Naive thymus-derived CD8-positive, alpha-beta T cell (primary cell): ENCODE measurements around the gene SMAD7. TPM values are rescaled to one million over a fixed set of nuclear protein-coding genes. Genes with fewer than 3 reads are reported as not detected.

Source experiments
- ATAC-seq, 2 donors: fragments of 150-1000 bp; cut with Tn5 transposase in 1 of 2; sonication (Bioruptor Pico), chemical (Tn5 transposase) in 1 of 2; 1 replicate in 1 of 2; 2 replicates in 1 of 2; pipeline ENCODE4 v1.10.0; 2021; ENCODE audit warnings: mild to moderate bottlenecking in 2 of 2, moderate library complexity in 2 of 2
- POLR2A ChIA-PET: fragments of 350-600 bp; sonication (Branson Sonifier 250); formaldehyde crosslinking; loops from one replicate; lab custom pipeline; 2021; ENCODE audit warnings: antibody characterized with exemption; lab: Charles Lee
- DNase-seq, 10 donors: peaks; one replicate each; pipeline versions ENCODE4 v3.0.0 to v3.0.0-alpha.2; 2020 to 2022
- H3K27ac Mint-ChIP-seq, 10 donors: one replicate each; pipeline ENCODE4 v1.8.0; 2020 to 2022; ENCODE audit warnings: mild to moderate bottlenecking in 10 of 10, mixed read lengths in 10 of 10, moderate library complexity in 4 of 10, inconsistent platforms in 1 of 10
- H3K27me3 Mint-ChIP-seq, 5 donors: one replicate each; pipeline ENCODE4 v1.8.0; 2021 to 2022; ENCODE audit warnings: mixed read lengths in 5 of 5
- H3K36me3 Mint-ChIP-seq, 3 donors: one replicate each; pipeline ENCODE4 v1.8.0; 2020 to 2022; ENCODE audit warnings: mixed read lengths in 3 of 3, mild to moderate bottlenecking in 2 of 3, inconsistent platforms in 1 of 3
- H3K4me1 Mint-ChIP-seq, 4 donors: one replicate each; pipeline ENCODE4 v1.8.0; 2021 to 2022; ENCODE audit warnings: mixed read lengths in 4 of 4
- H3K4me3 Mint-ChIP-seq, 10 donors: one replicate each; pipeline ENCODE4 v1.8.0; 2020 to 2022; ENCODE audit warnings: mild to moderate bottlenecking in 10 of 10, mixed read lengths in 10 of 10, moderate library complexity in 6 of 10, inconsistent platforms in 1 of 10
- H3K9me3 Mint-ChIP-seq, 9 donors: one replicate each; pipeline ENCODE4 v1.8.0; 2020 to 2022; ENCODE audit warnings: mixed read lengths in 9 of 9, mild to moderate bottlenecking in 3 of 9, inconsistent platforms in 1 of 9, moderate library complexity in 1 of 9
- polyA plus RNA-seq, 3 donors: library from polyadenylated mRNA; unstranded; fragments of 300-500 nt; fragmentation: Illumina TruSeq; gene quantifications; one replicate each; pipeline ENCODE4 v1.2.3, GENCODE V29; 2021
- total RNA-seq, 8 experiments: library from RNA in 2 of 8; stranded (reverse) in 2 of 8; gene quantifications; one replicate each; pipeline ENCODE4 v1.2.3 and lab custom pipeline; 2021 to 2026

Gene SMAD7
- total and polyA plus RNA-seq, 5 experiments from 2014 or later = 2.3 to 32.5 (median 4.9) TPM

- peaks cover 35 to 71% (median 63%) of the 10 kb centered on the region in 4 donors for H3K4me1 Mint-ChIP-seq
- ATAC-seq = peak; percentile 6 to 26
- peak in 1 of 10 donors; percentile 27 for DNase-seq
- H3K9me3 Mint-ChIP-seq = no peaks in the 10 kb centered on the region
- POLR2A ChIA-PET = interaction anchor here (0.6 to 1.4 kb wide), 3 partner anchors 27 to 82 kb away, joined by 3 read pairs; no protein-coding TSS in a partner anchor
- no peaks in the 10 kb centered on the region for H3K27me3 Mint-ChIP-seq
- H3K4me3 Mint-ChIP-seq = peak overlapping the region; percentile 48 to 89 (median 77)
- peak overlapping the region in 7 of 10 donors; percentile 40 to 92 (median 69) for H3K27ac Mint-ChIP-seq
- H3K36me3 Mint-ChIP-seq = peaks cover 0 to 18% (median 7%) of the 10 kb centered on the region in 3 donors
Measured at GRCh38 chr18:48922801-48923730, 27.7 kb downstream of the SMAD7 start.

- no peaks in the 10 kb centered on the region for H3K27me3 Mint-ChIP-seq
- DNase-seq = peak in 1 of 10 donors; percentile 2
- peaks cover 33 to 66% (median 56%) of the 10 kb centered on the region in 4 donors for H3K4me1 Mint-ChIP-seq
- peak overlapping the region in 4 of 10 donors; percentile 31 to 92 (median 60) for H3K27ac Mint-ChIP-seq
- H3K36me3 Mint-ChIP-seq = peaks cover 0 to 18% (median 7%) of the 10 kb centered on the region in 3 donors
- POLR2A ChIA-PET = no interaction called here
- no peaks in the 10 kb centered on the region for H3K9me3 Mint-ChIP-seq
- ATAC-seq = no peak
- H3K4me3 Mint-ChIP-seq = peak overlapping the region in 8 of 10 donors; percentile 36 to 89 (median 76)
Measured at GRCh38 chr18:48922226-48922800, 28.5 kb downstream of the SMAD7 start.

GRCh38 chr18:48921305-48922225, 29.2 kb downstream of the SMAD7 start:
- H3K27ac Mint-ChIP-seq = peak overlapping the region in 2 of 10 donors; percentile 15 to 60
- ATAC-seq (no peak), DNase-seq (peak in 1 of 10 donors; percentile 36)
- H3K9me3 Mint-ChIP-seq = no peaks in the 10 kb centered on the region
- POLR2A ChIA-PET = interaction anchor here (0.6 to 1.7 kb wide), 2 partner anchors 19 to 523 kb away, joined by 3 to 4 read pairs; no protein-coding TSS in a partner anchor
- H3K4me1 Mint-ChIP-seq = peaks cover 27 to 62% (median 49%) of the 10 kb centered on the region in 4 donors
- no peaks in the 10 kb centered on the region for H3K27me3 Mint-ChIP-seq
- H3K4me3 Mint-ChIP-seq = no peak overlapping the region
- peaks cover 0 to 18% (median 7%) of the 10 kb centered on the region in 3 donors for H3K36me3 Mint-ChIP-seq

GRCh38 chr18:48920408-48921038, 30.2 kb downstream of the SMAD7 start:
- H3K4me1 Mint-ChIP-seq = peaks cover 27 to 56% (median 42%) of the 10 kb centered on the region in 4 donors
- H3K4me3 Mint-ChIP-seq = peak overlapping the region in 1 of 10 donors; percentile 52
- peak overlapping the region in 3 of 10 donors; percentile 19 to 44 (median 33) for H3K27ac Mint-ChIP-seq
- no peaks in the 10 kb centered on the region for H3K27me3 Mint-ChIP-seq
- ATAC-seq (no peak), DNase-seq (peak in 1 of 10 donors; percentile 27)
- H3K36me3 Mint-ChIP-seq = peaks cover 0 to 18% (median 7%) of the 10 kb centered on the region in 3 donors
- POLR2A ChIA-PET = interaction anchor here (0.6 to 1.7 kb wide), 2 partner anchors 20 to 522 kb away, joined by 3 to 4 read pairs; no protein-coding TSS in a partner anchor
- H3K9me3 Mint-ChIP-seq = no peaks in the 10 kb centered on the region

- H3K27me3 Mint-ChIP-seq = no peaks in the 10 kb centered on the region
- no peak for ATAC-seq
- DNase-seq = no peak
- POLR2A ChIA-PET = no interaction called here
- H3K36me3 Mint-ChIP-seq = peaks cover 0 to 18% (median 7%) of the 10 kb centered on the region in 3 donors
- peak overlapping the region in 1 of 10 donors; percentile 8 for H3K27ac Mint-ChIP-seq
- peaks cover 21 to 49% (median 35%) of the 10 kb centered on the region in 4 donors for H3K4me1 Mint-ChIP-seq
- H3K9me3 Mint-ChIP-seq = no peaks in the 10 kb centered on the region
- H3K4me3 Mint-ChIP-seq = no peak overlapping the region
Measured at GRCh38 chr18:48919547-48919946, 31.2 kb downstream of the SMAD7 start.

- H3K27me3 Mint-ChIP-seq = no peaks in the 10 kb centered on the region
- peaks cover 0 to 18% (median 7%) of the 10 kb centered on the region in 3 donors for H3K36me3 Mint-ChIP-seq
- no peak for ATAC-seq
- H3K4me3 Mint-ChIP-seq = no peak overlapping the region
- POLR2A ChIA-PET = interaction anchor here (0.7 kb wide), 1 partner anchor 21 kb away, joined by 3 read pairs; no protein-coding TSS in a partner anchor
- no peak for DNase-seq
- H3K27ac Mint-ChIP-seq = peak overlapping the region in 1 of 10 donors; percentile 62
- H3K4me1 Mint-ChIP-seq = peaks cover 19 to 42% (median 34%) of the 10 kb centered on the region in 4 donors
- H3K9me3 Mint-ChIP-seq = no peaks in the 10 kb centered on the region
Measured at GRCh38 chr18:48918660-48919456, 31.9 kb downstream of the SMAD7 start.

GRCh38 chr18:48917579-48918517, 32.9 kb downstream of the SMAD7 start:
- Mint-ChIP-seq H3K9me3 (no peaks in the 10 kb centered on the region), H3K27ac (peak overlapping the region in 2 of 10 donors; percentile 49 to 77), H3K27me3 (no peaks in the 10 kb centered on the region), H3K36me3 (peaks cover 0 to 18% (median 7%) of the 10 kb centered on the region in 3 donors), H3K4me3 (no peak overlapping the region), H3K4me1 (peaks cover 9 to 37% (median 25%) of the 10 kb centered on the region in 4 donors)
- DNase-seq = no peak
- ATAC-seq = no peak
- POLR2A ChIA-PET = interaction anchor here (0.7 kb wide), 2 partner anchors 22 to 34 kb away, joined by 3 read pairs; no protein-coding TSS in a partner anchor

GRCh38 chr18:48915626-48916425, 34.9 kb downstream of the SMAD7 start:
- Mint-ChIP-seq H3K27me3 (no peaks in the 10 kb centered on the region), H3K9me3 (no peaks in the 10 kb centered on the region), H3K4me3 (no peak overlapping the region), H3K36me3 (peaks cover 0 to 9% (median 4%) of the 10 kb centered on the region in 3 donors), H3K27ac (peak overlapping the region in 2 of 10 donors; percentile 4 to 43), H3K4me1 (peaks cover 5 to 25% (median 18%) of the 10 kb centered on the region in 4 donors)
- DNase-seq (no peak), ATAC-seq (peak in 1 of 2 donors; percentile 16)
- POLR2A ChIA-PET = interaction anchor here (0.6 kb wide), 1 partner anchor 84 kb away, joined by 3 read pairs; no protein-coding TSS in a partner anchor

- DNase-seq (no peak), ATAC-seq (no peak)
- POLR2A ChIA-PET = no interaction called here
- H3K9me3 Mint-ChIP-seq = no peaks in the 10 kb centered on the region
- H3K4me3 Mint-ChIP-seq = no peak overlapping the region
- H3K36me3 Mint-ChIP-seq = no peaks in the 10 kb centered on the region
- H3K27me3 Mint-ChIP-seq = peaks cover 0 to 1% (median 0%) of the 10 kb centered on the region in 5 donors
- no peak overlapping the region for H3K27ac Mint-ChIP-seq
- H3K4me1 Mint-ChIP-seq = peaks cover 5 to 30% (median 22%) of the 10 kb centered on the region in 4 donors
Measured at GRCh38 chr18:48914581-48915251, 36.0 kb downstream of the SMAD7 start.
